22Rv1 (cell line): ENCODE data around the gene DKK3.

ENCODE experiments used
- H3K27ac ChIP-seq: fragments of 450-650 bp; 2 replicates; pipeline ENCODE4 v1.5.1; 2017
- CTCF ChIP-seq: fragments of 450-650 bp; IDR thresholded peaks from 2 replicates; pipeline ENCODE4 v1.5.1; 2017; ENCODE audit warnings: mild to moderate bottlenecking
- ZFX ChIP-seq: fragments of 450-650 bp; IDR thresholded peaks from 2 replicates; pipeline ENCODE4 v1.6.1; 2017; ENCODE audit warnings: antibody characterized with exemption, borderline replicate concordance

DKK3 gene

DNA sequence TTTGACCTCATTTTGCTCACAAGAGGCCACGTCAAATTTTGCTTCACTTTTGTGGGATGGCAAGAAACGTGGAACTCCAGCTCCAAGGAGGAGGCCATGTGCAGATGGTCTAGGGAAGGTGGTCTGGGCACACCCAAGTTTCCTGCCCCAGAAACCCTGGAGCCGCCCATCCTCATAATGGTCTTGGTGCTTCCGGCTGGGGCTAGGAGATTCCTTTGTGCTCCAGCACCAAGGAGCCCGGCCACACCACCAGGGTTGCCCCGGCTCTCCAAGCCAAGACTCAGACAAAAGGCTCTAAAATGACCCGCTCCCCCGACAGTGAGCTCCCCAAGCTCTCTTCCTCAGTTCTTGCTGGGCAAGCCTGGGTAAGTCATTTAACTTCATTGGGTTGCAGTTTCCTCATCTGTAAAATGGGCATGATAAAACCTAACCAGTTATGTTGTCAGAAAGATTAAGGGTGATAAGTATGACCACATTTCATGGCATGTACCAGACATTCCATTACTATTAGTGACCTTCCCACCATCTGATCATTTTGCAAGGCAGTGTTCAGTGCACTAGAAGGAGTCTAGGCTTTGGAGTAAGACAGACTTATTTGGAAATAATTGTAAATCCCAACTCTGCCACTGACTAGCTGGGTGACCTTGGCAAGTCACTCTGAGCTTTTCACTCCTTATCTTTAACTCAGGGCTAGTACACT is 23.3 kb downstream of the DKK3 start:
- no peak for TF ChIP-seq CTCF
- TF ChIP-seq ZFX, result no peak
- no peak overlapping the region for H3K27ac ChIP-seq

DNA sequence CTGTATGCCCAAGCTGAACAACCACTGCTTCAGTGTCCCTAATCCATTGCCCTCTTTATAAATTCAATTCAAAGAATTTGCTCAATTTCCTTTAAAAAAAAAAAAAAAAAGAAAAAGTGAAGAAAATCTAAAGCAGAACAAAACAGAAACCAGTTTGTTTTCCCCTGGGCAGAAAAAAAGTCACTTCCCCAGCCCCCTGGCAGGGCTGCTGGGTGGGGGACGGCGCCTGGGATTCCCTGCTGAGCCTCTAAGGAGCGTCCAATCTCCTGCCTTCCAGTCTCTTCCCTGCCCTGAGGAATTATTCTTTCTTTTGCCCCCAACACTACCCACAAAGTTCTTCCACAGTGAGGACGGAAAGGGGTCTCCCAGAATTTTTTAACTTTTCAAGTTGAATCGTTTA is 23.9 kb downstream of the DKK3 start:
- no peak overlapping the region for H3K27ac ChIP-seq
- TF ChIP-seq CTCF, result no peak
- TF ChIP-seq ZFX, result no peak

DNA sequence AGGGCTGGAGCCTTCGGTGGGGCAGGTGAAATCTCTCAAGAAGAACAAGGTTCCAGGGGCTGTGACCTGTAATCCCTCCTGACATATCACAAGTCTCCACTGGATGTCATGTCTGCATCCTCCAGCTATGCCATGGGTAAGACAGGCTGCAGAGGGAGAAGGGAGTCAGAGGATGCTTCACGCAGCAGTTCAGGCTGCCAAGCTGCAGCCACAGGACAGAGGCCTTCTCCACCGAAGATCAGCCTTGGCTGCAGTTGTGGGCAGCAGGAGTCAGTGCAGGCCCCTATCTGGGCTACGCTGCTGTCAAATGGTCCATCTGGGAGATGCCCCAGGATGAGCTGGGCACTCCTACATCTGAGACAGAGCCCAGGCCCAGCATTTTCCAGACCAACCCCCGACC is 25.0 kb downstream of the DKK3 start:
- TF ChIP-seq CTCF (no peak), ZFX (no peak)
- H3K27ac ChIP-seq, result no peak overlapping the region

DNA sequence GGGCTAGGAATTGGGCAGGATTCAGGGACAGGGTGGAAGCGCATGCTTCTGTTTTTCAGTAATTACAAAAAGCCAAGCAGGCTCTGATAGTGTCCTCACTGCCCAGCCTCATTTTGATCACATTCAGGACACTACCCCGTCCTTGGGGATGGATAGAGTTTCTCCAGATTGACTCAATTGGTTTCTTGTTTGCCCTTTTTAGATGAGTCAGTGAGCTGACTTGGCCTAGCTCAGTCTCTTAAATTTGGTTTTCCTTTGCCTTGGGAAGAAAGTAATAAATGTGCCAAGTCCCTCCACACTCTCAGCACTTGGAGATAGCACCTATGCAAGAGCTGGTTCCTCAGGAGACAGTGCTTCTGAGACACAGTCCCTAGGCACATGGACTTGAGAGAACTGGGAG is 25.5 kb downstream of the DKK3 start:
- no peak overlapping the region for H3K27ac ChIP-seq
- no peak for TF ChIP-seq ZFX
- no peak for TF ChIP-seq CTCF

DNA sequence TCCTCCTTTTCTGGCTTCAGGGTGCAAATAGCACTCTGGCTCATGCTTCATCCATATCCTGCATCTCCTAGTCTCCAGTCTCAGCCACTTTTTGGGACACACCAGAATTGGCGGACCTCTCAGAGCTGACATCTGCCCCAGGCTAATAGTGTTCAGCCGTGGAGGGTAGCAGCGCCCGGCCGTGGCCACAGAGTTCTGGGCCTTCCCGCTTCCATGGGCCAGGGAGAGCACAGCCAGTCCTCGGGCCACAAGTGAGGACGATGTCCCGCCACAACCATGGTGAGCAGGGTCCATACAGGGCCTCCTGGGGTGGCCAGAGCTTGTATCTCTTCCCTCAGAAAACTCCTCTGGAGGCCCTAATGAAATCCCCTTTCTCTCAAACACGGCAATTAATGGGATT is 26.0 kb downstream of the DKK3 start:
- TF ChIP-seq CTCF, result no peak
- TF ChIP-seq ZFX, result no peak
- H3K27ac ChIP-seq, result no peak overlapping the region

GRCh38 chr11:11981840-11982239 is 26.6 kb downstream of the DKK3 start:
- TF ChIP-seq CTCF (no peak), ZFX (no peak)

DNA sequence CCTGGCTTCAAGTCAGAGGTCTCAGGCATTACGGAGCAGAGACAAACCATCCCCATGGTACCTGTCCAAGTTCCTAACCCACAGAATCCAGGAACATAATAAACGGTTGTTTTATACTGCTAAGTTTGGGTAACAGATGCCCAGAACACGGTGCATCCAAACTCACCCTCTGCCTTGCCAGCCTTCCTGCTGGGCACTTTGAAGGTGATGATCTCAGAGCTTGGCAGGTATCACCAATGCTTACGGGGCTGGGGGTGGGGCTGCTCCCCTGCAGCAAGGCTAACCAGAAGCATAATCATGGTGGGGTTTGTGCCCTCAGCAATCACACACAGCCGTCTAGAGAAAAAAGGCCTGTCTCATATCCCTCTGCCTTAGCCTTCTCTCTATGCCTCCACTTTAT is 27.1 kb downstream of the DKK3 start:
- no peak overlapping the region for H3K27ac ChIP-seq
- TF ChIP-seq ZFX (no peak), CTCF (no peak)

More at GRCh38 chr11:11981840-11982239, 26.6 kb downstream of the DKK3 start:
- H3K27ac ChIP-seq, result no peak overlapping the region
